ENCODE results near the gene FAM234B. TPM values are rescaled to one million over a fixed set of nuclear protein-coding genes. Genes with fewer than 3 reads are reported as not detected.

Gene FAM234B
- total and polyA plus RNA-seq, 12 donors: 0.64 to 9.9 (median 6.8) TPM

DNA sequence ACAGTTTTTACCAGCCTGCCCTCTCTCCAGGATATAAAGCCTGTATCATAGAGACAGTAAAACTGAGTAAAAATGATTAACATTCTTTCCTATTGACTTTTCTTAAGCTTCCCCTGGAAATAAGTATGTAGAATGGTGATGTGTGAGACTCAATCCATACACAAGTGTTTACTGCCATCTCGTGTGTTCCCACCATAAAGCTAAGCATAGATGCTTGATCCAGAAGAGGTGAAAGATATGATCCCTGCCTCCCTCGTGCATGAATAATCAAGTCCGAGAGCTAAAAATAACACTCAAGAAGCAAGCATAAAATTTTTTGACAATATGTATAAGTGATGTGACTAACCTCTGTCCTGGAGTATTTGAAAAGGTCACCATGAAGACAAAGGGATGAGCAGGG lies 76.2 kb downstream of the FAM234B start:
- Histone ChIP-seq H3K4me3 (no peak overlapping the region), H3K4me1 (replicated peaks in 1 of 2) (no peaks in the 10 kb centered on the region), H3K27ac (no peak overlapping the region), H3K9me3 (replicated peaks in 1 of 3) (no peaks in the 10 kb centered on the region), H3K36me3 (replicated peaks in 1 of 2) (no peaks in the 10 kb centered on the region), H3K27me3 (no peaks in the 10 kb centered on the region)
- WGBS, 4 donors: 68 to 77% (median 68%) methylated on average over 3 of the region's 3 CpGs
- no peak for DNase-seq
- TF ChIP-seq POLR2A (IDR thresholded peaks at IDR 0.05): no peak
- TF ChIP-seq, protein P1, sequence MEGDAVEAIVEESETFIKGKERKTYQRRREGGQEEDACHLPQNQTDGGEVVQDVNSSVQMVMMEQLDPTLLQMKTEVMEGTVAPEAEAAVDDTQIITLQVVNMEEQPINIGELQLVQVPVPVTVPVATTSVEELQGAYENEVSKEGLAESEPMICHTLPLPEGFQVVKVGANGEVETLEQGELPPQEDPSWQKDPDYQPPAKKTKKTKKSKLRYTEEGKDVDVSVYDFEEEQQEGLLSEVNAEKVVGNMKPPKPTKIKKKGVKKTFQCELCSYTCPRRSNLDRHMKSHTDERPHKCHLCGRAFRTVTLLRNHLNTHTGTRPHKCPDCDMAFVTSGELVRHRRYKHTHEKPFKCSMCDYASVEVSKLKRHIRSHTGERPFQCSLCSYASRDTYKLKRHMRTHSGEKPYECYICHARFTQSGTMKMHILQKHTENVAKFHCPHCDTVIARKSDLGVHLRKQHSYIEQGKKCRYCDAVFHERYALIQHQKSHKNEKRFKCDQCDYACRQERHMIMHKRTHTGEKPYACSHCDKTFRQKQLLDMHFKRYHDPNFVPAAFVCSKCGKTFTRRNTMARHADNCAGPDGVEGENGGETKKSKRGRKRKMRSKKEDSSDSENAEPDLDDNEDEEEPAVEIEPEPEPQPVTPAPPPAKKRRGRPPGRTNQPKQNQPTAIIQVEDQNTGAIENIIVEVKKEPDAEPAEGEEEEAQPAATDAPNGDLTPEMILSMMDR (IDR thresholded peaks at IDR 0.05): no peak
- intact Hi-C loops (cut with DNase I): no loop called here

DNA sequence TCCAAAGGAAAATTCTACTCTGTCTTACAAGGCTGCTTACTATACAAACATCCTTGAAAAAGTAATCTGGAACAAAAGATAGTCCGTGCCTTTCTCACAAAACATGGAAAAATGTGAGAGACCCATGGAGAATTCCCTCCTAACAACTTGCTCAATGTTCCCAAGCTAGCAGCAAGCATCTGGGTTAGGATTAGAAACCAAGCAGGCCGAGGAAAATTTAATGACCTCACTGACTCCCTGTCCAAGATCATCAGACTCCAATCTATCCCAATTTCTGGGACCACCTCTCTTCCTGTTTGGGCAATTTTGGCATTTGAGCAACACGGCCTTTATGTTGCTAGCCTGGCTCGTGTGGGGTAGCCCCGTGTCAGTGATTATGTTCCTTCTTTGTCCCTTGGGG lies 77.4 kb downstream of the FAM234B start:
- intact Hi-C loops (cut with DNase I): no loop called here
- no peak for DNase-seq
- Histone ChIP-seq H3K27me3 (no peaks in the 10 kb centered on the region), H3K4me1 (replicated peaks in 1 of 2) (no peaks in the 10 kb centered on the region), H3K27ac (no peak overlapping the region), H3K36me3 (replicated peaks in 1 of 2) (no peaks in the 10 kb centered on the region), H3K4me3 (no peak overlapping the region), H3K9me3 (replicated peaks in 1 of 3) (no peaks in the 10 kb centered on the region)
- no peak for TF ChIP-seq POLR2A (IDR thresholded peaks at IDR 0.05)
- TF ChIP-seq, protein P1 (IDR thresholded peaks at IDR 0.05): no peak
- WGBS, 4 donors: 82 to 95% (median 87%) methylated on average over 5 of the region's 5 CpGs

DNA sequence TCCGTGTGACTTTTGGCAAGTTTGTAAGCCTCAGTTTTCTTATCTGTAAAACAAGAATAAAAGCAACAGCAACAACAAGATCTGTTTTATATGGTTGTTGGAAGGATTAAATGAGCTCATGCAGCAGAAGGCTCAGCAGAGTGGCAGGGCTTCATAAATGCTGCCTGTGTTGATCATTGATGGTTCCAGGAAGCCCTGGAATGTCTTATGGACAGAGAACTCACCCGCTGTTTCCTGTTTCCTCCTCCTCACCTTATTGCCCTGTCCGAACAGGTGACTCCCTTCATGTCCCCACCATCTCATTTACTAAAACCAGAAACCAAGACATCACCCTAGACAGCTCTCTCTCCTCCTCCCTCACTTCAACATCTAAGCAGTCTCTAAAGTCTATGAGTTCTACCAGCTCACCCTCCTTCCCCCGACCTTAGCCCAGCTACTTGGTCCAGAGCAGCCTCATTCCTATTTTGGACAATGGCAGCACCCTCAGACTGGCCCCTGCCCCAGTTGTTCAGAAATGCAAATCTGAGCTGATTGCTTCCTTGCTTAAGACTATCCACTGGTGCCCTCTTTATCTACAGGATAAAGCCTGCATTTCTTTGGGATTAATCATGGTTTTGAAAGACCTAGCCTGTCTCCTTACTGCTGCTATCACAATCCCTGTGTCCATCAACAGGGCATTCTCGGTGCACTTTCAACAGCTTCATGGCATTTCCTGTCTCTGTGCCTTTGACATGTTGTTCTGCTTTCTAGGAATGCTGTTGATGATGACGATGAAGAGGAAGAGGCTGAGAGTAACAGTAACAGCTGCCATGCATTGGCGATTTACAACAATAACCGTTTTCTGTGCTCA lies 80.7 kb downstream of the FAM234B start:
- no peak overlapping the region for H3K27ac ChIP-seq
- no peak for TF ChIP-seq POLR2A (IDR thresholded peaks at IDR 0.05)
- TF ChIP-seq, protein P1 (IDR thresholded peaks at IDR 0.05): no peak
- H3K27me3 ChIP-seq: no peaks in the 10 kb centered on the region
- H3K4me3 ChIP-seq: no peak overlapping the region
- no peaks in the 10 kb centered on the region for H3K36me3 ChIP-seq (replicated peaks in 1 of 2)
- no peak for DNase-seq
- intact Hi-C loops (cut with DNase I): no loop called here
- WGBS, 4 donors: 60 to 72% (median 66%) methylated on average over 8 of the region's 8 CpGs
- no peaks in the 10 kb centered on the region for H3K4me1 ChIP-seq (replicated peaks in 1 of 2)
- H3K9me3 ChIP-seq (replicated peaks in 1 of 3): no peaks in the 10 kb centered on the region

DNA sequence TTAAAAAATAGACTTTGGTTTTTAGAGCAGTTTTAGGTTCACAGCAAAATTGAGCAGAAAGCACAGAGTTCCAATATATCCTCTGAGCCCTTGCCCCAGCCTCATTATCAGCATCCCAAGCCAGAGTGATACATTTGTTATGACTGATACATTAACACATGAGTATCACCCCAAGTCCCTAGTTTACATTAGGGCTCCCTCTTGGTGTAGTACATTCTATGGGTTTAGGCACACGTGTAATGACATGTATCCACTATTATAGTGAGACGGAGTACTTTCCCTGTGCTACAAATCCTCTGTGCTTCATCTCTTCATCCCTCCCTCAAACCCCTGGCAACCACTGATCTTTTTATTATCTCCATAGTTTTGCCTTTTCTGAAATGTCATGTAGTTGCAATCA lies 81.8 kb downstream of the FAM234B start:
- H3K9me3 ChIP-seq (replicated peaks in 1 of 3): no peaks in the 10 kb centered on the region
- H3K4me3 ChIP-seq: no peak overlapping the region
- no peak overlapping the region for H3K27ac ChIP-seq
- WGBS, 4 donors: 86 to 95% (median 90%) methylated on average over 2 of the region's 2 CpGs
- intact Hi-C loops (cut with DNase I): no loop called here
- DNase-seq: no peak
- TF ChIP-seq POLR2A (IDR thresholded peaks at IDR 0.05): no peak
- TF ChIP-seq, protein P1 (IDR thresholded peaks at IDR 0.05): no peak
- H3K36me3 ChIP-seq (replicated peaks in 1 of 2): no peaks in the 10 kb centered on the region
- H3K4me1 ChIP-seq (replicated peaks in 1 of 2): no peaks in the 10 kb centered on the region
- H3K27me3 ChIP-seq: no peaks in the 10 kb centered on the region
